C4-2B (cell line): Measurements from ENCODE around the gene EEPD1.

Experiments used
- ZFX ChIP-seq: fragments of 450-650 bp; IDR thresholded peaks from 2 replicates; pipeline ENCODE4 v1.6.1; 2017
- TF ChIP-seq, protein P1 (sequence below): fragments of 450-650 bp; conservative IDR thresholded peaks from 2 replicates; pipeline ENCODE4 v1.5.1; 2017; ENCODE audit warnings: mild to moderate bottlenecking

DNA sequence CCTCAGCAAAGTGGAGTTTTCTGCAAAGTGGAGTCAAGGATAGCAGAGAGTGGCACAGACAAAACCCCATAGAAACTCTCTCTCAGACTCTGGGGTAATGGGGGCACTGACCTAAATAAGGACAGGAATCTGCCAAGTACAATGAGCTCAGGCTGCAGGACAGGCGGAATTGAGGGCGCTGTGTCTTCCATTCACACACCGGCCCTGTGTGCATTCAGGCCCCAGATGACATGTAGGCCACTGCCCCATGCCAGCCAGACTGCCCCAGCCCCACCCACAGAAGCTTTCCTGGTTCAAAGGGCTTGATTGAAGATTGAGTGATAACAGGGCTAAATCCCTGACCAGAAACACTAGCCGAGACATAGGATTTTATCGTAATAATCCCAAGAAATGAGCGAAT lies 52.7 kb downstream of the EEPD1 start:
- TF ChIP-seq, protein P1, sequence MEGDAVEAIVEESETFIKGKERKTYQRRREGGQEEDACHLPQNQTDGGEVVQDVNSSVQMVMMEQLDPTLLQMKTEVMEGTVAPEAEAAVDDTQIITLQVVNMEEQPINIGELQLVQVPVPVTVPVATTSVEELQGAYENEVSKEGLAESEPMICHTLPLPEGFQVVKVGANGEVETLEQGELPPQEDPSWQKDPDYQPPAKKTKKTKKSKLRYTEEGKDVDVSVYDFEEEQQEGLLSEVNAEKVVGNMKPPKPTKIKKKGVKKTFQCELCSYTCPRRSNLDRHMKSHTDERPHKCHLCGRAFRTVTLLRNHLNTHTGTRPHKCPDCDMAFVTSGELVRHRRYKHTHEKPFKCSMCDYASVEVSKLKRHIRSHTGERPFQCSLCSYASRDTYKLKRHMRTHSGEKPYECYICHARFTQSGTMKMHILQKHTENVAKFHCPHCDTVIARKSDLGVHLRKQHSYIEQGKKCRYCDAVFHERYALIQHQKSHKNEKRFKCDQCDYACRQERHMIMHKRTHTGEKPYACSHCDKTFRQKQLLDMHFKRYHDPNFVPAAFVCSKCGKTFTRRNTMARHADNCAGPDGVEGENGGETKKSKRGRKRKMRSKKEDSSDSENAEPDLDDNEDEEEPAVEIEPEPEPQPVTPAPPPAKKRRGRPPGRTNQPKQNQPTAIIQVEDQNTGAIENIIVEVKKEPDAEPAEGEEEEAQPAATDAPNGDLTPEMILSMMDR = no peak
- TF ChIP-seq ZFX = no peak
